ENCODE measurements around the gene MGMT. TPM values are rescaled to one million over a fixed set of nuclear protein-coding genes. Genes with fewer than 3 reads are reported as not detected.

MGMT gene
- polyA plus RNA-seq, 1 of the 3 experiments (the other 2 are of a cell fraction), result 10.8 TPM

- no peak; the same call in 1 of the 2 replicates for TF ChIP-seq GATA2 (CRISPR knock-in tag; IDR thresholded peaks at IDR 0.05)
- 0 out of 2 replicates have a peak, but pooled peaks have one; percentile 12 for TF ChIP-seq RAD21 (IDR thresholded peaks at IDR 0.05; ENCODE audit: low read length)
- TF ChIP-seq, protein P1, sequence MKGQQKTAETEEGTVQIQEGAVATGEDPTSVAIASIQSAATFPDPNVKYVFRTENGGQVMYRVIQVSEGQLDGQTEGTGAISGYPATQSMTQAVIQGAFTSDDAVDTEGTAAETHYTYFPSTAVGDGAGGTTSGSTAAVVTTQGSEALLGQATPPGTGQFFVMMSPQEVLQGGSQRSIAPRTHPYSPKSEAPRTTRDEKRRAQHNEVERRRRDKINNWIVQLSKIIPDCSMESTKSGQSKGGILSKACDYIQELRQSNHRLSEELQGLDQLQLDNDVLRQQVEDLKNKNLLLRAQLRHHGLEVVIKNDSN (IDR thresholded peaks at IDR 0.05; ENCODE audit: borderline replicate concordance, low read depth), result no peak
Measured at GRCh38 chr10:129497013-129497412, 30.0 kb downstream of the MGMT start (continued).

DNA sequence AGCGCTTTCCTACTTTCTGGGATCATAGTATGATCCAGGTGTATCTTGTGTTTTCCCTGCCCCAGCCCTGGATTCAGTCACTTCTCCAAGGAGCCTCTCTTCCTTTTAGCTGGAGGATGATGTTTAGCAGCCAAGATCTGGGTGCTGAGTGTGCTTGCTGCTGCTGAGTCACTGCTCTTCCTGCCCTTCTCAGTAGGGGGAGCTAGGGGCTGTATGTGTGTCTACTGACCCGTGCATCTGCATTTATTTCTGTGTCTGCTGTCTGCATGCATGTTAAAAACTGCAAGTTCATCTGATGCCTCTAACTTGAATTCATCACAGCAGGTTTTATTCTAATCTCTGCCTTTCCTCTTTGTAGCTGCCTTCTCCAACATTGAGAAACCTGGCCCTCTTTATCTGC lies 31.6 kb downstream of the MGMT start:
- DNase-seq, result no peak
- H3K9me2 ChIP-seq, result no peaks in the 10 kb centered on the region
- no peaks in the 10 kb centered on the region for H3K27me3 ChIP-seq (ENCODE audit: insufficient read depth)
- no peak overlapping the region for H2AFZ ChIP-seq (ENCODE audit: low read depth)
- H3K27ac ChIP-seq (ENCODE audit: low read depth in 2 of 2, low read length in 1 of 2), result no peak overlapping the region
- H3K79me2 ChIP-seq (ENCODE audit: insufficient read depth), result no peaks in the 10 kb centered on the region
- no peaks in the 10 kb centered on the region for H3K9me3 ChIP-seq
- ChIA-PET POLR2A (no interaction called here), CTCF (no interaction called here)
- peaks cover 0 to 27% of the 10 kb centered on the region in 2 experiments; a peak in 2 of 4 replicates for H3K4me1 ChIP-seq (ENCODE audit: control insufficient read depth in 1 of 2, insufficient read depth in 2 of 2, low read depth in 1 of 2, low read length in 1 of 2)
- H3K36me3 ChIP-seq (replicated peaks in 1 of 2; ENCODE audit: control insufficient read depth in 1 of 2, insufficient read depth in 2 of 2, low read length in 1 of 2), result no peaks in the 10 kb centered on the region
- no peak overlapping the region for H3K4me2 ChIP-seq
- no peak for TF ChIP-seq USF2 (IDR thresholded peaks at IDR 0.05; ENCODE audit: borderline replicate concordance, low read depth, low read length)
- TF ChIP-seq JUND (IDR thresholded peaks at IDR 0.05), result no peak
- TF ChIP-seq SIN3A (IDR thresholded peaks at IDR 0.05; ENCODE audit: borderline replicate concordance, low read depth, low read length), result no peak
- TF ChIP-seq ZBTB33 (IDR thresholded peaks at IDR 0.05; ENCODE audit: borderline replicate concordance, low read depth), result no peak
- TF ChIP-seq EP300 (IDR thresholded peaks at IDR 0.05; ENCODE audit: borderline replicate concordance in 1 of 2, low read depth in 1 of 2, low read length in 1 of 2), result no peak
- no peak for TF ChIP-seq FOXM1 (IDR thresholded peaks at IDR 0.05; ENCODE audit: low read depth)
- TF ChIP-seq GABPA (IDR thresholded peaks at IDR 0.05; ENCODE audit: low read depth), result no peak
- TF ChIP-seq, protein P2, sequence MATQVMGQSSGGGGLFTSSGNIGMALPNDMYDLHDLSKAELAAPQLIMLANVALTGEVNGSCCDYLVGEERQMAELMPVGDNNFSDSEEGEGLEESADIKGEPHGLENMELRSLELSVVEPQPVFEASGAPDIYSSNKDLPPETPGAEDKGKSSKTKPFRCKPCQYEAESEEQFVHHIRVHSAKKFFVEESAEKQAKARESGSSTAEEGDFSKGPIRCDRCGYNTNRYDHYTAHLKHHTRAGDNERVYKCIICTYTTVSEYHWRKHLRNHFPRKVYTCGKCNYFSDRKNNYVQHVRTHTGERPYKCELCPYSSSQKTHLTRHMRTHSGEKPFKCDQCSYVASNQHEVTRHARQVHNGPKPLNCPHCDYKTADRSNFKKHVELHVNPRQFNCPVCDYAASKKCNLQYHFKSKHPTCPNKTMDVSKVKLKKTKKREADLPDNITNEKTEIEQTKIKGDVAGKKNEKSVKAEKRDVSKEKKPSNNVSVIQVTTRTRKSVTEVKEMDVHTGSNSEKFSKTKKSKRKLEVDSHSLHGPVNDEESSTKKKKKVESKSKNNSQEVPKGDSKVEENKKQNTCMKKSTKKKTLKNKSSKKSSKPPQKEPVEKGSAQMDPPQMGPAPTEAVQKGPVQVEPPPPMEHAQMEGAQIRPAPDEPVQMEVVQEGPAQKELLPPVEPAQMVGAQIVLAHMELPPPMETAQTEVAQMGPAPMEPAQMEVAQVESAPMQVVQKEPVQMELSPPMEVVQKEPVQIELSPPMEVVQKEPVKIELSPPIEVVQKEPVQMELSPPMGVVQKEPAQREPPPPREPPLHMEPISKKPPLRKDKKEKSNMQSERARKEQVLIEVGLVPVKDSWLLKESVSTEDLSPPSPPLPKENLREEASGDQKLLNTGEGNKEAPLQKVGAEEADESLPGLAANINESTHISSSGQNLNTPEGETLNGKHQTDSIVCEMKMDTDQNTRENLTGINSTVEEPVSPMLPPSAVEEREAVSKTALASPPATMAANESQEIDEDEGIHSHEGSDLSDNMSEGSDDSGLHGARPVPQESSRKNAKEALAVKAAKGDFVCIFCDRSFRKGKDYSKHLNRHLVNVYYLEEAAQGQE (IDR thresholded peaks at IDR 0.05; ENCODE audit: low read depth, low read length), result no peak
- no peak for TF ChIP-seq TEAD4 (IDR thresholded peaks at IDR 0.05; ENCODE audit: borderline replicate concordance, insufficient read depth)
- TF ChIP-seq FOSL2 (IDR thresholded peaks at IDR 0.05; ENCODE audit: borderline replicate concordance, low read depth), result no peak
- no peak for TF ChIP-seq YY1 (IDR thresholded peaks at IDR 0.05; ENCODE audit: low read depth)
- no peak for TF ChIP-seq EZH2phosphoT487 (IDR thresholded peaks at IDR 0.05; ENCODE audit: borderline replicate concordance, low read depth)
- TF ChIP-seq, protein P3, sequence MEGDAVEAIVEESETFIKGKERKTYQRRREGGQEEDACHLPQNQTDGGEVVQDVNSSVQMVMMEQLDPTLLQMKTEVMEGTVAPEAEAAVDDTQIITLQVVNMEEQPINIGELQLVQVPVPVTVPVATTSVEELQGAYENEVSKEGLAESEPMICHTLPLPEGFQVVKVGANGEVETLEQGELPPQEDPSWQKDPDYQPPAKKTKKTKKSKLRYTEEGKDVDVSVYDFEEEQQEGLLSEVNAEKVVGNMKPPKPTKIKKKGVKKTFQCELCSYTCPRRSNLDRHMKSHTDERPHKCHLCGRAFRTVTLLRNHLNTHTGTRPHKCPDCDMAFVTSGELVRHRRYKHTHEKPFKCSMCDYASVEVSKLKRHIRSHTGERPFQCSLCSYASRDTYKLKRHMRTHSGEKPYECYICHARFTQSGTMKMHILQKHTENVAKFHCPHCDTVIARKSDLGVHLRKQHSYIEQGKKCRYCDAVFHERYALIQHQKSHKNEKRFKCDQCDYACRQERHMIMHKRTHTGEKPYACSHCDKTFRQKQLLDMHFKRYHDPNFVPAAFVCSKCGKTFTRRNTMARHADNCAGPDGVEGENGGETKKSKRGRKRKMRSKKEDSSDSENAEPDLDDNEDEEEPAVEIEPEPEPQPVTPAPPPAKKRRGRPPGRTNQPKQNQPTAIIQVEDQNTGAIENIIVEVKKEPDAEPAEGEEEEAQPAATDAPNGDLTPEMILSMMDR (IDR thresholded peaks at IDR 0.05), result no peak
- TF ChIP-seq GATA2 (CRISPR knock-in tag; IDR thresholded peaks at IDR 0.05), result no peak
- no peak for TF ChIP-seq RCOR1 (IDR thresholded peaks at IDR 0.05; ENCODE audit: low read length)
- no peak for TF ChIP-seq TAF1 (IDR thresholded peaks at IDR 0.05; ENCODE audit: borderline replicate concordance, low read depth, low read length)
- TF ChIP-seq MEF2A (IDR thresholded peaks at IDR 0.05; ENCODE audit: borderline replicate concordance, low read depth), result no peak
- TF ChIP-seq, protein P4, sequence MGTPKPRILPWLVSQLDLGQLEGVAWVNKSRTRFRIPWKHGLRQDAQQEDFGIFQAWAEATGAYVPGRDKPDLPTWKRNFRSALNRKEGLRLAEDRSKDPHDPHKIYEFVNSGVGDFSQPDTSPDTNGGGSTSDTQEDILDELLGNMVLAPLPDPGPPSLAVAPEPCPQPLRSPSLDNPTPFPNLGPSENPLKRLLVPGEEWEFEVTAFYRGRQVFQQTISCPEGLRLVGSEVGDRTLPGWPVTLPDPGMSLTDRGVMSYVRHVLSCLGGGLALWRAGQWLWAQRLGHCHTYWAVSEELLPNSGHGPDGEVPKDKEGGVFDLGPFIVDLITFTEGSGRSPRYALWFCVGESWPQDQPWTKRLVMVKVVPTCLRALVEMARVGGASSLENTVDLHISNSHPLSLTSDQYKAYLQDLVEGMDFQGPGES (IDR thresholded peaks at IDR 0.05; ENCODE audit: low read depth, low read length), result no peak
- no peaks in the 10 kb centered on the region for H3F3A ChIP-seq (replicated peaks; ENCODE audit: insufficient read depth)
- no peak overlapping the region for H3K9ac ChIP-seq
- 35% methylated on average over 2 of the region's 2 CpGs for WGBS (ENCODE audit: low lambda C conversion rate)
- no peaks in the 10 kb centered on the region for H4K20me1 ChIP-seq (ENCODE audit: insufficient read depth)
- H3K4me3 ChIP-seq (ENCODE audit: low read depth in 2 of 2, low read length in 1 of 2), result no peak overlapping the region

All from SK-N-SH (cell line).